ENCODE results near the gene ADIG.
"Not testable (repeated sequence)": the region's sequence is repeated elsewhere in the genome, so short reads cannot be mapped to it uniquely, and the experiment has no call there.

ADIG gene

GRCh38 chr20:38573413-38573812 lies 7.6 kb upstream of the ADIG start:
- DNase-seq (ENCODE audit: low read depth) = no peak

DNA sequence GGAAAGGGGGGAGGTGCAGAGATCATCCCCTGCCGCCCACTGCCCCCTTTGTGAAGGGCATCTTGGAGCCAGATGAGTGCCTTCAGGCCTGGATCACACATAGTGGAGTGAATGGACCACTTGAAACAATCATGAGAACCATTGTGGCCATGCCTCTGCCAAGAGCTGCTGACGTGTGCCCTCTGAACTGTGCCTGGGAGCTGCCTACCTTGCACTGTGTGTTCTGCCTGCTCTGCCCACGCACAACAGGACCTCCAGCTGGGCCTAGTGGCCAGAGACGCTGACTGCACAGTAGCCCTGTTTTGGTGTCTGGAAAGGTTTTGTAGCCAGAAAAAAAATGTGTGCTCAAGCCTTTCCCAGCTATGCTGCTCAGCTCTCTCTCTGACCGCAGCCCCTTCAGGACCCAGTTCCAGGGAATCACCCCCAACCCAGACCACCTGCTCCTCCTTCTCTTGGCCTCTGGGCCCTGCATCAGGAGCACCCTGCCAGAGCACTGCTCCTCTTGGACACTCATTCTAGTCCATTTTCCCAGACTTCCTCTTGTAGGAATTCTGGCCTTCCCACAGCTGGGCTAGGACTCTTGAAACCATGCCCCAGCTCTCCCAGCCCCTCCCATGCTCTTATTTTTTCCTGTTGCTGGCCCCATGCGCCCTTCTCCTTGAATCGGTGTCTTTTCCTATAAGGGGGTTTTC lies 1.6 kb upstream of the ADIG start:
- no peak for DNase-seq (ENCODE audit: low read depth)

DNA sequence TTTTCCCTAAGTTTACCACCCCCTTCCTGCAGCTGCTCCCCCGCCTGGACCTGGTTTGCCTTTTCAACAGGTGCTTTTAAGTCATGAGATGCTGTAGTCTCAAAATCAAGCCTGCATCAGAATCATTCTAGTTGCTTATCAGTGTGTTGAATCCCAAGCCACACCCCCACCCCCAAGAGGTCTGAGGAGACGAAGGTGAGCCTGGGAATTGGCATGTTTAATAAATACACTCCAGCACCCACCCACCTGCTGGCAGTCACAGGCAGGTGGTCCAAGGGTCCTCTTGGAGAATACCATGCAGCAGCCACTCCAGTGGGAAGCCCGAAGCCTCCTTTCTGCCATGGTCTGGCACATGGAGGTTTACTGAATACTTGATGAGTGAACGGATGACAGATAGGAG lies 1.1 kb upstream of the ADIG start:
- DNase-seq (ENCODE audit: low read depth) = no peak

GRCh38 chr20:38581830-38582358 lies 897 bp downstream of the ADIG start:
- no peak for DNase-seq (ENCODE audit: low read depth)

- DNase-seq (ENCODE audit: low read depth) = no peak
These were observed 2.3 kb downstream of the ADIG start for GRCh38 chr20:38583306-38583705.

DNA sequence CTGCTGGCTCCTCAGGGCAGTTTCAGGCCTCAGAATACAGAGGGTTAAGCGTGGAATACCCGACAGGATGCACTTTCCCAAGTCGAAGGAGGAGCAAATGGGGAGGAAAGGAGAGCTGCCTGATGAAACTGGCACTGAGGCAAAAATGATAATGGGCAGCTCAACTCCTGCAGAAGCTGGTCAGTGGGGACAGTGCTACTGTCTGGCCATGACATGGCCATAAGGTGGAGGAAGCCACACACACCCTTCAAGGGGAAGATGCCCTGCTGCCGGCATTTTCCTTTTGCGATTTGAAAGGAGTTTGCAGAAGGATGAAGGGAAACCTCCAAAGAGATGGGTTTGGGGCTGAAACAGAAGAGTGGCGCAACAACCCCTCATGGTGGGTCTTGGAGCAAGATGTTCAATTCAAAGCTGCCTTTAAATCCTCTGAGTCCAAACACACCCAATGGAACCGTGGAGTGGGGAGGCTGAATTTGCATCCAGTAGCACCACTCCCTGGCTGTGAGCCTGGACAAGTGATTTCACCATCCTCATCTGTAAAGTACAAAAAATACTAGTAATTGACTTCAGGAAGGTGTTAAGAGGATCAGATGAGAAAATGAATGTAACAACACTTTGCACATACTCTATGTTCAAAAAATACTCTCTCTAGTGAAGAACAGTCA lies 3.2 kb downstream of the ADIG start:
- no peak for DNase-seq (ENCODE audit: low read depth)

GRCh38 chr20:38585404-38586180 lies 4.6 kb downstream of the ADIG start:
- no peak for DNase-seq (ENCODE audit: low read depth)

- DNase-seq (ENCODE audit: low read depth) = no peak
These were observed 5.2 kb downstream of the ADIG start for GRCh38 chr20:38586181-38586525.

DNA sequence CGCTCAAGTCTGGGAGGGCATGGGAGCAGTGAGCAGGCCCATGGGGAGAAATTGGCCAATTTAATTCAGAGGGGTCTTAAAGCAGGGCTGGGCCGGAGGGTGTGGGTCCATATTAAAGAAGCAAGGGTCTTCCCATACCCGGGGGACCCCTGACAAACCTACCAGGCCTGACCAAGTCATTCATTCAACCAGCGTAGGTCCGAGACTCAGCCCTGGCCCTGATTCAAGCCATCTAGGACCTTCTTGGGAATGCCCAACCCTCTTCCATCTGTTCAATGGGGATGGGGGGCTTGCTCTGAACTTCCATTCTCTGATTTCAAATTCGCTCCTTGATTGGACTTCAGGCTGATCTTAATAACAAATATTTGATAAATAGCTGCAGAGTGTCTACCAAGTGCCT lies 7.3 kb downstream of the ADIG start:
- DNase-seq (ENCODE audit: low read depth) = no peak

- no peak for DNase-seq (ENCODE audit: low read depth)
These were observed 8.4 kb downstream of the ADIG start for GRCh38 chr20:38589351-38589750.

GRCh38 chr20:38589967-38590675 lies 9.1 kb downstream of the ADIG start:
- DNase-seq (ENCODE audit: low read depth) = no peak

DNA sequence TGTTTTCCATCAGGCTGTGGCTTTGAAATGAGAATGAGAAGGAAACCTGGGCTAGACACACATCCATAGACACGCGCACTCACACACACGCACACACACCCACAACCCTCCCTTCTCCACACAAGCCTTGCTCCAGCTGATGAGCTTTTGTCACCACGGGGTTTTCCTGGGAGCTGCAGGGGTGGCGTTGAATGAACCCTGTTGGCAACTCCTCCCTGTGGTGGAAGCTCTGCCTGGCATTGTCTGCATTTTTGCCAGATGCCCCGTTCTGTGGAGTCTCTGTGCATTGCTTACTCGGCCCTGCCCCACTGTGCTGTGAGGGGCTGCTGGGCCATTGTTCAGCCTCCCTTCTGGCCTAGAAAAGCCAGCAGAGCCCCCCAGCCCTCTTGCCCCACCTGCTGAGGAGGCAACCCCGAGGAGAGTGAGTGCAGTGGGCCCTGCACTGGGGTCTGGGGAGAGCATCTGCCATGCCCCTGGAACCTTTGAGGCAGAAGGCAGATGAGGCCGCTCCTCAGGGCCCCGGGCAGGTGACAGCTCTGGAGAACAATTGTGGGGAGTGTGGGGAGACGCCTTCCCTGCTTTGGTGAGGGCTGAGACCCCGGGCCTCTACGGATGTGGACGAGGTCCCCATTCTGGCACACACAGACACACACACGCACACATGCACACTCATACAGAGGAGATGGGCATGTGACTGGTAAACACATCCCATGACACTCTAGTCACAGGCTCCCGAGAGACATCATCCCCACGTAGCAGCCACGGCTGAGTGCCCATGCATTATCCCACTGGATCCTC lies 9.9 kb downstream of the ADIG start:
- no peak for DNase-seq (ENCODE audit: low read depth)

- DNase-seq (ENCODE audit: low read depth) = no peak
These were observed 10.7 kb downstream of the ADIG start for GRCh38 chr20:38591474-38592410.

DNA sequence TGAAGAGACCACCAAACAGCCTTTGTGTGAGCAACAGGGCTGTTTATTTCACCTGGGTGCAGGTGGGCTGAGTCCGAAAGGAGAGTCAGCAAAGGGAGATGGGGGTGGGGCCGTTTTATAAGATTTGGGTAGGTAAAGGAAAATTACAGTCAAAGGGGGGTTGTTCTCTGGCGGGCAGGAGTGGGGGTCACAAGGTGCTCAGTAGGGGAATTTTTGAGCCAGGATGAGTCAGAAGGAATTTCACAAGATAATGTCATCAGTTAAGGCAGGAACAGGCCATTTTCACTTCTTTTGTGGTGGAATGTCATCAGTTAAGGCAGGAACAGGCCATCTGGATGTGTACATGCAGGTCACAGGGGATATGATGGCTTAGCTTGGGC lies 11.4 kb downstream of the ADIG start:
- not testable (repeated sequence) for DNase-seq (ENCODE audit: low read depth)

- not testable (repeated sequence) for DNase-seq (ENCODE audit: low read depth)
These were observed 13.3 kb downstream of the ADIG start for GRCh38 chr20:38594281-38594680.

- DNase-seq (ENCODE audit: low read depth) = not testable (repeated sequence)
These were observed 14.9 kb downstream of the ADIG start for GRCh38 chr20:38595886-38596285.

GRCh38 chr20:38599410-38599882 lies 18.4 kb downstream of the ADIG start:
- no peak for DNase-seq (ENCODE audit: low read depth)

DNA sequence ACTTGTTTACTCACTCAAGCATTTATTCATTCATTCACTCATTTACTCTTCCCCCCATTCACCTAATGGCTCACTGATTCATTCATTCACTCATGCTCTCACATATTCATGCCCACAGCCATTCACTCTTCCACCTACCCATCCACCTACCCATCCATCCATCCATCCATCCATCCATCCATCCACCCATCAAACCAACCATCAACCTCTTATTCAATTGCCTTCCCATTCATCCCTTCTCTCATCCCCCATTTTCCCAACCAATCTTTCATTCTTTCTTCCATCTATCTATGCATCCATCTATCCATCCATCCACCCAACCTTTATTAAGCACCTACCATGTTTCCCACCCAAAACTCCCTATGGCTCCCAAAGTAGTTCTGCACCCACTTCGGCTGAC lies 19.1 kb downstream of the ADIG start:
- DNase-seq (ENCODE audit: low read depth) = no peak

- no peak for DNase-seq (ENCODE audit: low read depth)
These were observed 20.5 kb downstream of the ADIG start, which contains the start of gene ARHGAP40 for GRCh38 chr20:38601216-38602184. ARHGAP40 (plus strand) TSS chr20:38601809.
